MCF 10A (cell line): Measurements from ENCODE around the gene PDXDC1. TPM values are rescaled to one million over a fixed set of nuclear protein-coding genes. Genes with fewer than 3 reads are reported as not detected.
"Not testable (repeated sequence)": the region's sequence is repeated elsewhere in the genome, so short reads cannot be mapped to it uniquely, and the experiment has no call there.

ENCODE experiments used
- BruUV-seq: library from RNA; stranded (reverse); fragments of 400-500 nt; replicated peaks from 2 replicates; lab custom pipeline; 2021; lab: Mats Ljungman, UMichigan
- CTCF ChIA-PET: fragments of 300-600 bp; sonication (Branson Sonifier 250); formaldehyde crosslinking; extraction: SDS; loops from one replicate; lab custom pipeline; 2021; ENCODE audit warnings: antibody characterized with exemption, inconsistent platforms; lab: Yijun Ruan, JAX
- POLR2A ChIA-PET: fragments of 300-600, 350-650 bp; sonication (Branson Sonifier 250); formaldehyde crosslinking; extraction: SDS; loops from one replicate; lab custom pipeline; 2020; ENCODE audit warnings: antibody characterized with exemption, inconsistent platforms; lab: Yijun Ruan, JAX
- DNase-seq: peaks from one replicate; pipeline ENCODE4 v3.0.0-alpha.2; 2018; ENCODE audit not compliant: unreplicated experiment
- H3K27ac Mint-ChIP-seq: one replicate; pipeline ENCODE4 v1.8.0; 2022; ENCODE audit warnings: mild to moderate bottlenecking, low read depth, mixed read lengths; ENCODE audit not compliant: unreplicated experiment
- H3K27me3 Mint-ChIP-seq: one replicate; pipeline ENCODE4 v1.8.0; 2022; ENCODE audit warnings: mixed read lengths; ENCODE audit not compliant: insufficient read depth, unreplicated experiment
- H3K36me3 Mint-ChIP-seq: one replicate; pipeline ENCODE4 v1.8.0; 2022; ENCODE audit warnings: mild to moderate bottlenecking, moderate library complexity, mixed read lengths; ENCODE audit not compliant: insufficient read depth, unreplicated experiment
- H3K4me1 Mint-ChIP-seq: one replicate; pipeline ENCODE4 v1.8.0; 2022; ENCODE audit warnings: mixed read lengths; ENCODE audit not compliant: insufficient read depth, unreplicated experiment
- H3K4me3 Mint-ChIP-seq: one replicate; pipeline ENCODE4 v1.8.0; 2022; ENCODE audit warnings: mild to moderate bottlenecking, moderate library complexity, mixed read lengths; ENCODE audit not compliant: unreplicated experiment
- H3K9me3 Mint-ChIP-seq: one replicate; pipeline ENCODE4 v1.8.0; 2022; ENCODE audit warnings: mixed read lengths; ENCODE audit not compliant: unreplicated experiment
- intact Hi-C: fragments of 100-400 bp; cut with micrococcal nuclease; formaldehyde crosslinking; loops from 2 replicates; pipeline ENCODE4 v1.14.1; 2022
- total RNA-seq: library from RNA; stranded (reverse); gene quantifications from 2 replicates; pipeline ENCODE4 v1.2.3, GENCODE V29; 2022

Gene PDXDC1
- total RNA-seq, 1 experiment from 2014 or later = 70.7 TPM

DNA sequence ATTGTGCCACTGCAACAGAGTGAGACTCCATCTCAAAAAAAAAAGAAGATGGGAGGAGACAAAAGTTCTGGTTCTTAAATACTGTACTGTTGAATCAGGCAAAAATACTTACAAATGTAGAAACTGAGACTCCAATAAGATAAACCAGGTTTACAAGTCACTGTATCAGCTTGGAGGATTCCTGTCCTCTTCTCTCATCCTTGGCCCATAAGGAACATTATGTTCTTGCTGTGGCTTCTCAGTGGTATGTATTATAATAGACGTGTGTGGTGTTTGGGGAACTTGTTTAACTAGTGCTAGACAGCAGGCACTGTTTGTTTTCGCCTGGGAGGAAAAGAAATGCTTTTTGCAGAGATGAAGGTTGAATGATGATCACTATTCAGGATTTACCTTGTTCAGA, 7.7 kb downstream of the PDXDC1 start:
- H3K27ac Mint-ChIP-seq, DNase-seq, H3K27me3 Mint-ChIP-seq, BruUV-seq, CTCF ChIA-PET, intact Hi-C loops, POLR2A ChIA-PET, H3K4me3 Mint-ChIP-seq, H3K9me3 Mint-ChIP-seq: not testable (repeated sequence)
- Mint-ChIP-seq H3K36me3 (peaks cover 54% of the 10 kb centered on the region), H3K4me1 (peaks cover 16% of the 10 kb centered on the region)

DNA sequence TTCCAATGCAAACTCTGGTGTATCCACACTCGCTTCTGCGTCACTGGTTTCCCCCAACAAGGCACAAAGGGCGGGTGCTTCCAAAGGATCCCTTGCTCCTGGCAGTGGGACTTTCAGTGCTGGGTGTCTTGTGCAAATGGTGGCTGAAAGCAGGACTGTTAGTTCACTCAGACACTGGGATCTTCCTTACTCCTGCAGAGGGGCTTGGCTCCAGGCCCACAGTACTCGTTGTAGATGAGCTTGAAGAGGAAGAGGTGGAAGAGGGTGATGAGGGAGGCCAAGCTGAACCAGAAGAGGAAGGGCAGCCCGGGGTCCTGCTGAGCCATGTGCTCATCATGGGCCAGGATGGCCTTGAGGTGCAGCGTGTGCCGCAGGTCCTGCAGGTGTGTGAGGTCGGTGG, 13.3 kb downstream of the PDXDC1 start:
- H3K9me3 Mint-ChIP-seq, H3K4me3 Mint-ChIP-seq, H3K27me3 Mint-ChIP-seq, H3K4me1 Mint-ChIP-seq, BruUV-seq, H3K27ac Mint-ChIP-seq, DNase-seq, CTCF ChIA-PET, intact Hi-C loops: not testable (repeated sequence)
- POLR2A ChIA-PET = interaction anchor here (0.6 kb wide), 1 partner anchor 88 kb away, joined by 3 read pairs; no protein-coding TSS in a partner anchor
- peaks cover 61% of the 10 kb centered on the region for H3K36me3 Mint-ChIP-seq

DNA sequence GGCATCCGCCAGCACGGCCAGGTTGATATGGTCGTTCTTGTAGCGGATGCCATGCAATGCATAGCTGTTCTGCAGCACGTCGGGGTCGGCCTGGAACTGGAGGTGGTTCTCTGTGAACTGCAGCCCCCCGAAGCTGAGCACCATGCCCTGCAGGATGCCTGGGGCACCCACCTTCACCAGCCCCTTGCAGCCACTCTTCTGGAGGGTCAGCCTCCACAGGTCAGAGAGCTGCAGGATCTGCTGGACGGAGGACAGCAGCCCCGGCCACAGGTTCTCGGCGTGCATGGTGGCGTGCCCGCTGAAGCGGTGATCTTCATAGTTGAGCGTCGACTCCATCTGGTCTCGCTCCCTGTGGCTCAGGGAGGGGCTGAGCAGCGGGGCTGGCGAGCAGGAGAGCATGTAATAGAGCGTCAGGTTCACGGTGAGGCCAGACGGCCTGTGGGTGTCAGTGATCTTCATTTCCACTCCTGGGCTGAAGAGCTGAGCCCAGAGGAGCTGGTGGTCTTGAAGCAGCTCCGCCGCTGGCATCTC, 13.9 kb downstream of the PDXDC1 start:
- peaks cover 60% of the 10 kb centered on the region for H3K36me3 Mint-ChIP-seq
- H3K4me1 Mint-ChIP-seq, H3K9me3 Mint-ChIP-seq, BruUV-seq, H3K4me3 Mint-ChIP-seq, POLR2A ChIA-PET, H3K27ac Mint-ChIP-seq, intact Hi-C loops, H3K27me3 Mint-ChIP-seq, DNase-seq: not testable (repeated sequence)
- CTCF ChIA-PET = interaction anchor here (0.6 kb wide), 1 partner anchor 76 kb away, joined by 3 read pairs; no protein-coding TSS in a partner anchor

DNA sequence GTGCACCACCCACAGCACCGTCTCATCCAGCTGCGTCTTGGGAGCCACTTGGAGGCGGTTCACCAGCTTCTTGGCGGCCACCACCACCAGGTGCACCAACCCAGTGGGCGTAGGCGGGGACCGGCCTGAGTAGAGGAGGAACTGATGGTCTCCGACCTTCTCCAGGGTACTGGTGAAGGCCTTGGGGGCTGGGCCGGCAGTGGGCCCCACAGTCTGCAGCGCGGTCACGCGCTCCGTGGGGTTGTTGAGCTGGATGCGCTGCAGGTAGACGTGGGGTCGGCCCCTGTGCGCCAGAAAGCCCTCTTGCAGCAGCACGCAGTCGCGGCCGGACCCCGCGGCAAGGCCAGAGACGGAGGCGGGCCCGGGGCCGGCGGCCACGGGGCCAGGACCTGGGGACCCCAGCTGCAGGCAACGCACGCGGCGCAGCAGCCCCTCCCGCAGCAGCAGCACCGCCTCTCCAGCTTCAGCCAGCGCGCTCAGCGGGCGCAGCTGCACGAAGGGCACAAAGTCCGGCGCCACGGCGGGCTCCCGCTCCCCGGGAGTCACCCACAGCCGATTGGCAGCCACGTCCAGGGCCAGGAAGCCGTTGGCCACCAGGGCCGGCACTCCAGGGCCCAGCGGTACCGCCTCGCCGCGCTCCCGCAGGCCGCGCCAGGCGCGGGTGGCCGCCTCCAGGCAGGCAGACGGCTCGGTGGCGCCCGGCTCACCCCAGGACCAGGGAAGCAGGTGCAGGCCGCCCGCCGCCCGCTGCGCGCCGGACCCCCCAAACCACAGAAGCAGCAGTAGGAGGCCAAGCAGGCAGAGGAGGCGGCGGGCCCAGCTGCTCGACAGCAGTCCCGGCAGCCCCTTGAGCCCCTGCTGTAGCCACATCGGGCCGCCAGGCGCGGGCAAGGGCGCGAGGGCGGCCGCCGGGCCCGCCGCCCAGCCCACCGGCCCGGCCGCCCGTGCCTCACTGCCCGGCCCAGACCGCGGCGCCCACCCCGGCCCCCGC, 14.8 kb downstream of the PDXDC1 start:
- DNase-seq, BruUV-seq, H3K4me1 Mint-ChIP-seq, H3K4me3 Mint-ChIP-seq, intact Hi-C loops, H3K27me3 Mint-ChIP-seq, POLR2A ChIA-PET, H3K27ac Mint-ChIP-seq, H3K9me3 Mint-ChIP-seq: not testable (repeated sequence)
- H3K36me3 Mint-ChIP-seq = peaks cover 59% of the 10 kb centered on the region
- CTCF ChIA-PET = interaction anchor here (0.6 kb wide), 1 partner anchor 76 kb away, joined by 3 read pairs; no protein-coding TSS in a partner anchor

DNA sequence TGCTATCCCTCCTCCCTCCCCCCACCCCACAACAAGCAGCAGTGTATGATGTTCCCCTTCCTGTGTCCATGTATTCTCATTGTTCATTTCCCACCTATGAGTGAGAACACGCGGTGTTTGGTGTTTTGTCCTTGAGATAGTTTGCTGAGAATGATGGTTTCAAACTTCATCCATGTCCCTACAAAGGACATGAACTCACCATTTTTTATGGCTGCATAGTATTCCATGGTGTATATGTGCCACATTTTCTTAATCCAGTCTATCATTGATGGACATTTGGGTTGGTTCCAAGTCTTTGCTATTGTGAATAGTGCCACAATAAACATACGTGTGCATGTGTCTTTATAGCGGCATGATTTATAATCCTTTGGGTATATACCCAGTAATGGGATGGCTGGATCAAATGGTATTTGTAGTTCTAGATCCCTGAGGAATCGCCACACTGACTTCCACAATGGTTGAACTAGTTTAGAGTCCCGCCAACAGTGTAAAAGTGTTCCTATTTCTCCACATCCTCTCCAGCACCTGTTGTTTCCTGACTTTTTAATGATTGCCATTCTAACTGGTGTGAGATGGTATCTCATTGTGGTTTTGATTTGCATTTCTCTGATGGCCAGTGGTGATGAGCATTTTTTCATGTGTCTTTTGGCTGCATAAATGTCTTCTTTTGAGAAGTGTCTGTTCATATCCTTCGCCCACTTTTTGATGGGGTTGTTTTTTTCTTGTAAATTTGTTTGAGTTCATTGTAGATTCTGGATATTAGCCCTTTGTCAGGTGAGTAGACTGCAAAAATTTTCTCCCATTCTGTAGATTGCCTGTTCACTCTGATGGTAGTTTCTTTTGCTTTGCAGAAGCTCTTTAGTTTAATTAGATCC, 18.7 kb downstream of the PDXDC1 start:
- TSS peak; percentile 6 for BruUV-seq

DNA sequence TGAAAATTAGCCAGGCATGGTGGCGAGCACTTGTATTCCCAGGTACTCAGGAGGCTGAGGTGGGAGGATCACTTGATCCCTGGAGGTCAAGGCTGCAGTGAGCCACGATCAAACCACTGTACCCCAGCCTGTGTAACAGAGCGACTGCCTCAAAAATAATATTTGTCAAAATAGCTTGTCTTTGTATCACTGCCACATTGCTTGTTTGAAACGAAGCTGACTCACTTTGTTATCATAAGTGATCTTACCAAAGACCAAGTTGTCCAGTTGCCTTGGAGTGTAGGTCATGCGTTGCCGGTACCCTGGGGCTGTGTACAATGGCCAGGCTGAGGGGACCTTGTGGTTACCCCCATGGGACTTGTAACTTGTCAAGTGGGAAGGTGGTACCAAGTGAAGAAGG, 21.9 kb downstream of the PDXDC1 start:
- BruUV-seq, H3K27me3 Mint-ChIP-seq, intact Hi-C loops, H3K4me3 Mint-ChIP-seq, POLR2A ChIA-PET, CTCF ChIA-PET, H3K9me3 Mint-ChIP-seq, H3K4me1 Mint-ChIP-seq: not testable (repeated sequence)
- peak overlapping the region; percentile 42 for H3K27ac Mint-ChIP-seq
- H3K36me3 Mint-ChIP-seq = peaks cover 55% of the 10 kb centered on the region
- DNase-seq = peak; percentile 47

More for the DNA sequence above, 18.7 kb downstream of the PDXDC1 start:
- CTCF ChIA-PET, H3K4me1 Mint-ChIP-seq, intact Hi-C loops, H3K9me3 Mint-ChIP-seq, H3K4me3 Mint-ChIP-seq, H3K27ac Mint-ChIP-seq, H3K27me3 Mint-ChIP-seq, POLR2A ChIA-PET, DNase-seq: not testable (repeated sequence)
- peaks cover 45% of the 10 kb centered on the region for H3K36me3 Mint-ChIP-seq

DNA sequence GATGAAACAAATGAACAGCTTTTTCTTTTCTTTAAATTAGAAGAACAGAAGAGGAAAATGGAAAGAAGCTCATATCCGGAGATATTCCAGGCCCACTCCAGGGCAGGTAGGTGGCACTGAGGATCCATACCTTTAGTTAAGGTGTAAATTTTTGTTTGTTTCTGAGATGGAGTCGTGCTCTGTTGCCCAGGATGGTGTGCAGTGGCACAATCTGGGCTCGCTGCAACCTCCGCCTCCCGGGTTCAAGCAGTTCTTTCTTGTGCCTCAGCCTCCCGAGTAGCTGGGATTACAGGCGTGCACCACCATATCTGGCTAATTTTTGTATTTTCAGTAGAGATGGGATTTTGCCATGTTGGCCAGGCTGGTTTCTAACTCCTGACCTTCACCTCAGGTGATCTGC, 23.5 kb downstream of the PDXDC1 start:
- BruUV-seq, DNase-seq, H3K9me3 Mint-ChIP-seq, intact Hi-C loops, POLR2A ChIA-PET, H3K27me3 Mint-ChIP-seq, H3K4me1 Mint-ChIP-seq, H3K27ac Mint-ChIP-seq, H3K4me3 Mint-ChIP-seq, CTCF ChIA-PET: not testable (repeated sequence)
- peaks cover 59% of the 10 kb centered on the region for H3K36me3 Mint-ChIP-seq

DNA sequence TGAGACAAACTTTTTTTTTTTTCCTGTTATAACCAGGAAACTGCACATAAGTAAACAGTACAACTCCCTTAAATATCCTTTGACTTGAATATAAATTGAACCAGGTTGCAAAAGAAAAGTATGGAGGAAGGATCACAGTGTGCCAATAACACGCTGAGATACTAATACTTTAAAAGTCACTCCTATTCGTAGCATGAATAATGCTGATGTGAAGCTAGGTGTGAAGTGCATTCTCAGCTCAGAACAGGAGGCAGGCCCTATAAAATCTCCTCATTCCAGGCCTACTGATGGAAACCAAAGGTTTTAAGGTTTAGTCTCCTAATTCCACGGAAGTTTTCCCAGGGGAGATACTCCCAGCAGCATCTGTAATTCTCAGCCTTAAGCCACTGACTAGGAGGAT, 25.0 kb downstream of the PDXDC1 start:
- intact Hi-C loops, H3K4me3 Mint-ChIP-seq, POLR2A ChIA-PET, DNase-seq, CTCF ChIA-PET, H3K27ac Mint-ChIP-seq, H3K4me1 Mint-ChIP-seq, H3K27me3 Mint-ChIP-seq, H3K9me3 Mint-ChIP-seq: not testable (repeated sequence)
- peaks cover 56% of the 10 kb centered on the region for H3K36me3 Mint-ChIP-seq
- TSS peak; percentile 11 for BruUV-seq
